Endothelial cell of umbilical vein (primary cell): ENCODE data around the gene PXN. TPM values are rescaled to one million over a fixed set of nuclear protein-coding genes. Genes with fewer than 3 reads are reported as not detected.

ENCODE experiments used
- BruUV-seq: library from RNA; stranded (reverse); fragments of 400-500 nt; replicated peaks from 2 replicates; lab custom pipeline; 2021; lab: Mats Ljungman, UMichigan
- CTCF ChIA-PET: fragments of 300-600, 350-600 bp; sonication (Branson Sonifier 250); formaldehyde crosslinking; loops from one replicate; lab custom pipeline; 2021; ENCODE audit warnings: antibody characterized with exemption, inconsistent platforms; lab: Charles Lee
- POLR2A ChIA-PET: fragments of 300-600, 350-600 bp; sonication (Branson Sonifier 250); formaldehyde crosslinking; loops from one replicate; lab custom pipeline; 2021; ENCODE audit warnings: antibody characterized with exemption, inconsistent platforms; lab: Charles Lee
- DNase-seq: peaks from one replicate; pipeline ENCODE4 v3.0.0-alpha.2; 2011; ENCODE audit warnings: low read depth, low spot score
- FAIRE-seq: peaks from 2 replicates; lab custom pipeline; 2011; peaks lifted over from hg19 to GRCh38; lab: Jason Lieb, UNC
- H2AFZ ChIP-seq: 2 replicates; pipeline ENCODE4 v1.6.0; 2012; ENCODE audit warnings: low read depth, low read length, control low read depth, inconsistent platforms
- H3K27ac ChIP-seq: 2 replicates; pipeline ENCODE4 v1.5.1; 2011; ENCODE audit warnings: low read depth, mild to moderate bottlenecking, control low read depth, low read length, moderate library complexity; ENCODE audit not compliant: insufficient read depth
- H3K27me3 ChIP-seq, 2 experiments: 2 replicates each; pipeline versions ENCODE4 v1.6.0 to v1.6.1; 2011; ENCODE audit warnings: low read length in 2 of 2, mixed read lengths in 1 of 2; ENCODE audit not compliant: control insufficient read depth in 2 of 2, insufficient read depth in 2 of 2
- H3K36me3 ChIP-seq, 2 experiments: 2 replicates in 1 of 2; 3 replicates in 1 of 2; pipeline ENCODE4 v1.5.1; 2011; ENCODE audit warnings: low read length in 2 of 2, mild to moderate bottlenecking in 1 of 2, moderate library complexity in 1 of 2; ENCODE audit not compliant: control insufficient read depth in 2 of 2, insufficient read depth in 2 of 2; ENCODE audit errors: extremely low read depth in 1 of 2
- H3K4me1 ChIP-seq: 3 replicates; pipeline ENCODE4 v1.5.1; 2011; ENCODE audit warnings: mild to moderate bottlenecking, low read length; ENCODE audit not compliant: control insufficient read depth, insufficient read depth; ENCODE audit errors: extremely low read depth
- H3K4me2 ChIP-seq: 2 replicates; pipeline ENCODE4 v1.6.1; 2011; ENCODE audit warnings: low read length, control low read depth, mixed read lengths; ENCODE audit not compliant: insufficient read depth
- H3K4me3 ChIP-seq, 3 experiments: fragments of 200-600 bp in 1 of 3; sonication (generic), shearing (Covaris generic) in 1 of 3; replicated peaks in 1 of 3; 2 replicates each; pipeline ENCODE4 v1.5.1; 2011 to 2016; ENCODE audit warnings: control low read depth in 3 of 3, low read length in 3 of 3, mild to moderate bottlenecking in 2 of 3, inconsistent platforms in 1 of 3, low read depth in 1 of 3, moderate library complexity in 1 of 3; ENCODE audit not compliant: insufficient read depth in 1 of 3
- H3K79me2 ChIP-seq: 2 replicates; pipeline ENCODE4 v1.6.0; 2012; ENCODE audit warnings: low read length, inconsistent platforms; ENCODE audit not compliant: control insufficient read depth, insufficient read depth
- H3K9ac ChIP-seq: replicated peaks from 2 replicates; pipeline ENCODE3; 2011; ENCODE audit warnings: low read length, control low read depth; ENCODE audit not compliant: insufficient read depth; ENCODE audit errors: extremely low read depth
- H3K9me1 ChIP-seq: replicated peaks from 3 replicates; pipeline ENCODE4 v1.6.0; 2011; ENCODE audit warnings: mild to moderate bottlenecking, low read length; ENCODE audit not compliant: control insufficient read depth, insufficient read depth; ENCODE audit errors: extremely low read depth
- H3K9me3 ChIP-seq: replicated peaks from 2 replicates; pipeline ENCODE4 v1.5.1; 2012; ENCODE audit warnings: low read length, inconsistent platforms; ENCODE audit not compliant: control insufficient read depth, insufficient read depth
- H4K20me1 ChIP-seq: replicated peaks from 2 replicates; pipeline ENCODE3; 2011; ENCODE audit warnings: mild to moderate bottlenecking, low read length; ENCODE audit not compliant: control insufficient read depth, insufficient read depth; ENCODE audit errors: extremely low read depth
- CTCF ChIP-seq, 2 donors: IDR thresholded peaks; 1 replicate in 1 of 2; 2 replicates in 1 of 2; pipeline ENCODE4 v1.5.1; 2011; ENCODE audit warnings: low read length in 2 of 2, mild to moderate bottlenecking in 2 of 2, moderate library complexity in 2 of 2, control low read depth in 1 of 2, inconsistent platforms in 1 of 2, low read depth in 1 of 2; ENCODE audit not compliant: insufficient read depth in 1 of 2; ENCODE audit errors: extremely low read depth in 1 of 2
- EZH2 ChIP-seq: IDR thresholded peaks from 2 replicates; pipeline ENCODE4 v1.6.1; 2012; ENCODE audit warnings: borderline replicate concordance, low read depth, mild to moderate bottlenecking, moderate library complexity, low read length, inconsistent platforms; ENCODE audit not compliant: severe bottlenecking
- FOS ChIP-seq: IDR thresholded peaks from 2 replicates; pipeline ENCODE4 v1.6.1; 2011; ENCODE audit warnings: mild to moderate bottlenecking, low read length, moderate library complexity, borderline replicate concordance; ENCODE audit not compliant: insufficient read depth
- GATA2 ChIP-seq: IDR thresholded peaks from 2 replicates; pipeline ENCODE4 v1.7.0; 2011; ENCODE audit warnings: low read depth, mild to moderate bottlenecking, moderate library complexity, mixed read lengths, low read length; ENCODE audit not compliant: insufficient read length, insufficient read depth
- JUN ChIP-seq: IDR thresholded peaks from 2 replicates; pipeline ENCODE4 v1.6.1; 2011; ENCODE audit warnings: borderline replicate concordance, low read depth; ENCODE audit not compliant: insufficient read length, insufficient read depth
- MAX ChIP-seq: IDR thresholded peaks from 2 replicates; pipeline ENCODE4 v1.6.1; 2011; ENCODE audit not compliant: insufficient read depth, insufficient read length
- MYC ChIP-seq: IDR thresholded peaks from one replicate; pipeline ENCODE4 v1.6.1; 2011; ENCODE audit warnings: mild to moderate bottlenecking, low read depth, low read length
- POLR2A ChIP-seq: IDR thresholded peaks from 2 replicates; pipeline ENCODE4 v1.6.1; 2012; ENCODE audit warnings: low read depth, mild to moderate bottlenecking, control low read depth, low read length
- POLR2AphosphoS5 ChIP-seq: IDR thresholded peaks from 2 replicates; pipeline ENCODE4 v1.6.1; 2012; ENCODE audit warnings: low read depth, mild to moderate bottlenecking, control low read depth, low read length, moderate library complexity; ENCODE audit not compliant: insufficient read depth
- dilution Hi-C: fragments of 300-500 bp; cut with MboI; formaldehyde crosslinking; loops from one replicate; pipeline ENCODE4 v1.15.0; 2019; ENCODE audit warnings: low sequenced_read_pairs; ENCODE audit not compliant: extremely low pct_ligation_motif_present
- intact Hi-C: fragments of 100-400 bp; cut with micrococcal nuclease; formaldehyde crosslinking; loops from one replicate; pipeline ENCODE4 v1.10.0; 2022
- polyA plus RNA-seq, 4 experiments: library from polyadenylated mRNA; depleted of rRNA in 3 of 4; stranded (reverse) in 3 of 4; unstranded in 1 of 4; fragments of >200 nt; gene quantifications; 2 replicates each; pipeline versions ENCODE4 v1.2.1 to v1.2.3, GENCODE V29; 2011 to 2012; ENCODE audit warnings: missing spikeins in 1 of 4
- total RNA-seq: library from RNA; stranded (reverse); gene quantifications from 2 replicates; pipeline ENCODE4 v1.2.3, GENCODE V29; 2021

The PXN gene
- total and polyA plus RNA-seq, 2 donors (not counting 3 experiments of a cell fraction or from before 2014, with no cell fraction given): 132 to 258 TPM

- CTCF ChIA-PET: interaction anchor here (1.3 to 1.5 kb wide), 3 partner anchors 9 to 56 kb away, joined by 4 to 5 read pairs (median 5); partner anchors contain the start of genes PXN and RPLP0
- Histone ChIP-seq H3K4me1 (no peaks in the 10 kb centered on the region), H3K27ac (no peak overlapping the region), H3K79me2 (no peaks in the 10 kb centered on the region), H2AFZ (no peak overlapping the region), H3K4me2 (no peak overlapping the region), H3K27me3 (no peaks in the 10 kb centered on the region), H3K9me3 (no peaks in the 10 kb centered on the region), H3K9me1 (no peaks in the 10 kb centered on the region), H3K36me3 (peaks cover 15 to 46% of the 10 kb centered on the region in 2 experiments), H4K20me1 (no peaks in the 10 kb centered on the region), H3K4me3 (no peak overlapping the region), H3K9ac (no peak overlapping the region)
- POLR2A ChIA-PET: interaction anchor here (0.5 to 3.9 kb wide), 2 partner anchors 9 to 73 kb away, joined by 7 to 30 read pairs; partner anchors contain the start of gene RPLP0
- FAIRE-seq: no peak
- intact Hi-C loops: no loop called here
- no peak for TF ChIP-seq MAX
- no peak for TF ChIP-seq EZH2
- no peak for TF ChIP-seq GATA2
- TF ChIP-seq POLR2A: no peak
- TF ChIP-seq POLR2AphosphoS5: no peak
- TF ChIP-seq MYC: no peak
- no peak for TF ChIP-seq JUN
- no peak for TF ChIP-seq FOS
- no peak for TF ChIP-seq CTCF (IDR thresholded peaks at IDR 0.05; ENCODE audit: extremely low read depth in 1 of 2, insufficient read depth in 1 of 2, low read depth in 1 of 2, low read length in 2 of 2)
- dilution Hi-C loops: no loop called here
- no TSS peak for BruUV-seq
- no peak for DNase-seq
Observed at GRCh38 chr12:120209851-120210250, 55.7 kb downstream of the PXN start.
